ENCODE measurements around the gene RTKN2. TPM values are rescaled to one million over a fixed set of nuclear protein-coding genes. Genes with fewer than 3 reads are reported as not detected.

RTKN2 gene
- total RNA-seq, 1 experiment from 2014 or later, result 21.3 TPM

GRCh38 chr10:62153191-62153590, 115.5 kb downstream of the RTKN2 start:
- CTCF ChIA-PET, result no interaction called here
- no peak overlapping the region for H3K27ac ChIP-seq (ENCODE audit: low read length)
- DNase-seq (ENCODE audit: low read depth, low spot score) (no peak), ATAC-seq (no peak)
- no peaks in the 10 kb centered on the region for H3K27me3 ChIP-seq (ENCODE audit: control insufficient read depth, insufficient read depth, low read length)
- TF ChIP-seq REST (IDR thresholded peaks at IDR 0.05; ENCODE audit: insufficient read depth in 1 of 2, low read depth in 2 of 2, low read length in 1 of 2) (no peak), SIN3A (IDR thresholded peaks at IDR 0.05; ENCODE audit: borderline replicate concordance, insufficient read depth, low read depth, low read length) (no peak), CTCF (IDR thresholded peaks at IDR 0.05) (no peak)
- BruUV-seq (replicated peaks), result no TSS peak
- intact Hi-C loops (cut with micrococcal nuclease; ENCODE audit: unreplicated experiment) (no loop called here), in situ Hi-C loops (cut with HindIII; ENCODE audit: low pct_unique_long_range_greater_than_20kb, low sequenced_read_pairs) (no loop called here)
- POLR2A ChIA-PET, result no interaction called here
- no peaks in the 10 kb centered on the region for H3K36me3 ChIP-seq (ENCODE audit: control insufficient read depth, insufficient read depth, low read length)
- no peaks in the 10 kb centered on the region for H3K4me1 ChIP-seq (ENCODE audit: control insufficient read depth, insufficient read depth, low read length)
- H3K4me3 ChIP-seq (ENCODE audit: low read depth in 2 of 2, low read length in 2 of 2), result no peak overlapping the region
- no peaks in the 10 kb centered on the region for H3K9me3 ChIP-seq (ENCODE audit: control insufficient read depth, insufficient read depth, low read depth, low read length)

GRCh38 chr10:62149621-62150020, 119.0 kb downstream of the RTKN2 start:
- POLR2A ChIA-PET, result no interaction called here

More at GRCh38 chr10:62149621-62150020, 119.0 kb downstream of the RTKN2 start:
- Histone ChIP-seq H3K27me3 (ENCODE audit: control insufficient read depth, insufficient read depth, low read length) (no peaks in the 10 kb centered on the region), H3K4me1 (ENCODE audit: control insufficient read depth, insufficient read depth, low read length) (no peaks in the 10 kb centered on the region), H3K36me3 (ENCODE audit: control insufficient read depth, insufficient read depth, low read length) (no peaks in the 10 kb centered on the region), H3K27ac (ENCODE audit: low read length) (no peak overlapping the region), H3K4me3 (ENCODE audit: low read depth in 2 of 2, low read length in 2 of 2) (no peak overlapping the region), H3K9me3 (ENCODE audit: control insufficient read depth, insufficient read depth, low read depth, low read length) (no peaks in the 10 kb centered on the region)
- in situ Hi-C loops (cut with HindIII; ENCODE audit: low pct_unique_long_range_greater_than_20kb, low sequenced_read_pairs) (no loop called here), intact Hi-C loops (cut with micrococcal nuclease; ENCODE audit: unreplicated experiment) (no loop called here)
- no TSS peak for BruUV-seq (replicated peaks)
- ATAC-seq (no peak), DNase-seq (ENCODE audit: low read depth, low spot score) (no peak)
- CTCF ChIA-PET, result no interaction called here
- TF ChIP-seq SIN3A (IDR thresholded peaks at IDR 0.05; ENCODE audit: borderline replicate concordance, insufficient read depth, low read depth, low read length) (no peak), REST (IDR thresholded peaks at IDR 0.05; ENCODE audit: insufficient read depth in 1 of 2, low read depth in 2 of 2, low read length in 1 of 2) (no peak), CTCF (IDR thresholded peaks at IDR 0.05) (no peak), TCF7L2 (IDR thresholded peaks at IDR 0.05; ENCODE audit: low read depth, low read length) (no peak), POLR2AphosphoS5 (IDR thresholded peaks at IDR 0.05; ENCODE audit: low read depth, low read length) (no peak)

Data from Panc1 (cell line).